Epithelial cell of proximal tubule (primary cell): ENCODE results near the gene PLBD2. TPM values are rescaled to one million over a fixed set of nuclear protein-coding genes. Genes with fewer than 3 reads are reported as not detected.

Source experiments
- DNase-seq: peaks from one replicate; pipeline ENCODE4 v3.0.0-alpha.2; 2011; ENCODE audit warnings: low read depth
- H3K4me3 ChIP-seq: 2 replicates; pipeline ENCODE4 v1.5.1; 2011; ENCODE audit warnings: low read depth, mild to moderate bottlenecking, low read length
- CTCF ChIP-seq: conservative IDR thresholded peaks from 2 replicates; pipeline ENCODE4 v1.5.1; 2012; ENCODE audit warnings: low read depth, mild to moderate bottlenecking, low read length
- total RNA-seq: library from RNA; depleted of rRNA; stranded (reverse); fragments of >200 nt; gene quantifications from 2 replicates; pipeline ENCODE4 v1.2.3, GENCODE V29; 2015

Gene PLBD2
- total RNA-seq, 1 donor from 2014 or later = 20.1 TPM

GRCh38 chr12:113407931-113408600 lies 49.7 kb downstream of the PLBD2 start:
- DNase-seq = no peak

DNA sequence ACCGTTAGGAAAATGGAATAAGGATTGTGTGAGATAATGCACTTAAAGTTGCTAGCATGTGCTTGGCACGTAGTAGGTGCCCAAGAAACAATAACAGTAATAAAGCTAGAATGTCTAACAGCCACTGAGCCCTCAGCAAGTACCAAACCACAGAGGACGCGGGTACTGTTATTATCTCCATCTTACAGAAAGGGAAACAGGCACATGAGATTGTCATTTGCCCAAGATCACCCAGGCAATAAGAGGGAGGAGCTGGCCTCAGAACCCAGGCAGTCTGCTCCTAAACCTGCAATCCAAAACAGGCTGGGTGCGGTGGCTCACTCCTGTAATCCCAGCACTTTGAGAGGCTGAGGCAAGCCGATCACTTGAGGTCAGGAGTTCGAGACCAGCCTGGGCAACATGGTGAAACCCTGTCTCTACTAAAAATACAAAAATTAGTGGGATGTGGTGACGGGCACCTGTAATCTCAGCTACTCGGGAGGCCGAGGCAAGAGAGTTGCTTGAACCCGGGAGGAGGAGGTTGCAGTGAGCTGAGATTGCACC lies 50.4 kb downstream of the PLBD2 start:
- no peak for TF ChIP-seq CTCF
- H3K4me3 ChIP-seq = no peak overlapping the region
- DNase-seq = no peak

More at GRCh38 chr12:113407931-113408600, 49.7 kb downstream of the PLBD2 start:
- no peak for TF ChIP-seq CTCF
- no peak overlapping the region for H3K4me3 ChIP-seq

DNA sequence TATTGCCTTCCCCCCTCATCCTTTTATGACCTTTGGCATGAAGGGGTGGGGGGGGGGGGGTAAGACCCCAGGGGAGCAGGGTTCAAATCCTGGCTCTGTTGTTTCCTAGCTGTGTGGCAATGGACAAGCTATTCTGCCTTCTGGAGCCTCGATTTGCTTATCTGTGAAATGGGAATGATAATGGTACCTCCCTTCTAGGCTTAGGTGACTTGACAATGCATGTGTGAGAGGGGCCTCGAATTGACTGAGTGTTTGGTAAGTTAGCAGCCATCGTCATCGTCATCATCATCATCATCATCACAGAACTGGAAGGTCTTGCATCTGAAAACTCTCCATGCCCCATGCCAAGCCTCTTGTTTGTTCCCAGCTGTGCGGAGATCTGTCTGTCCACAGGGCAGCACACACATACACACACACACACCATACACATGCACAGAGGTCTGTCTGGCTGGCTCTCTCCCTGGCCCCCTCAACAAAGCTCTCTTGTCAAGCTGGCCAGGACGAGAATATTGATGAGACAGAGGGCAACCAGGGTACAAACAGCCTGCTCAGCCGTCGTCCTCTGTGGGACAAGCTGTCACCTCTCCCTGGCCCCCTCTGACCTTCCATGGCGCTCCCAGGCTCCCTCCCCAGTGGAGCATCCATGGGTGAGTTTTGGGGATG lies 51.2 kb downstream of the PLBD2 start:
- no peak for TF ChIP-seq CTCF

DNA sequence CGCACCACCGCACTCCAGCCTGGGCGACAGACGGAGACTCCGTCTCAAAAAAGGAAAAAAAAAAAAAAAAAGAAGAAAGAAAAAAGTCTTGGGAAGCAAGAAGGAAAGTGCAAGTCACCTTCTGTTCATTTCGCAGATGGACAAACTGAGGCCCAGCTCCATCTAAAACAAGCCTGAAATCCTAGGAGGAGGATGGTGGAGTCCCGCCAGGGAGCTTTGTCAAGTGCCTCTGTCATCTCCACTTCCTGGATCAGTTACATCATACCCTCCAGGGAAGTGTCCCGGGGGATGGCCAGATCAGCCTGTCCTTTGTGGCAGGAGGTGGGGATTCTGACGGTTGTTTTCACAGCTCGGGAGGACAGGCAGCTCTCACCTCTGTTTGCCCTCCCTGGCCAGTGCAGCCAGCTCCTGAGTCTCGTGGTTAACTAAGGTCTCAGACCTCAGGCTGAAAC lies 55.1 kb downstream of the PLBD2 start:
- no peak for TF ChIP-seq CTCF
- DNase-seq = no peak
- H3K4me3 ChIP-seq = no peak overlapping the region

More for the DNA sequence above, 51.2 kb downstream of the PLBD2 start:
- DNase-seq = no peak
- H3K4me3 ChIP-seq = no peak overlapping the region

DNA sequence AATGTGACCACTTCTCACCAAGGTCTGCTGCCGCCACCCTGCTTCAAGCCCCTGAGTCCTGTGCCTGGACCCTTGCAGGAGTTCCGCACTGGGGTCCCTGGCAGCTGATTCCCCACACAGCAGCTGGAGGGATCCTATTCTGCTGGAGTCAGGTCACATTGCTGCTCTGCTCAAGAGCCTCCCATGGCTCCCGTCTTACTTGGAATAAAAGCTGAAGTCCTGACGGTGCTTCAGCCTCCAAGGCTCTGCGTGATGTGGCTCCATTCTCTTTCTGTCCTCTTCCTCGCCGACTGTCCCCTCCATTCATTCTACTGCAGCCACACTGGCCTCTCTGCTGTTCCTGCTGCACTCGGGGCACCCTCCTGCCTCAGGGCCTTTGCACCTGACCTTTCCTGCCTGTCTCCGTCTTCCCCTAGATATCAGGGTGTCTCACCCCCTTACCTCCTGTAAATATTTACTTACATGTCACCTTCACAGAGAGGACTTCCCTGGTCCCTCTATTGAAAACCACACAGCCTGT lies 56.2 kb downstream of the PLBD2 start:
- no peak for DNase-seq
- TF ChIP-seq CTCF = no peak
- H3K4me3 ChIP-seq = no peak overlapping the region

DNA sequence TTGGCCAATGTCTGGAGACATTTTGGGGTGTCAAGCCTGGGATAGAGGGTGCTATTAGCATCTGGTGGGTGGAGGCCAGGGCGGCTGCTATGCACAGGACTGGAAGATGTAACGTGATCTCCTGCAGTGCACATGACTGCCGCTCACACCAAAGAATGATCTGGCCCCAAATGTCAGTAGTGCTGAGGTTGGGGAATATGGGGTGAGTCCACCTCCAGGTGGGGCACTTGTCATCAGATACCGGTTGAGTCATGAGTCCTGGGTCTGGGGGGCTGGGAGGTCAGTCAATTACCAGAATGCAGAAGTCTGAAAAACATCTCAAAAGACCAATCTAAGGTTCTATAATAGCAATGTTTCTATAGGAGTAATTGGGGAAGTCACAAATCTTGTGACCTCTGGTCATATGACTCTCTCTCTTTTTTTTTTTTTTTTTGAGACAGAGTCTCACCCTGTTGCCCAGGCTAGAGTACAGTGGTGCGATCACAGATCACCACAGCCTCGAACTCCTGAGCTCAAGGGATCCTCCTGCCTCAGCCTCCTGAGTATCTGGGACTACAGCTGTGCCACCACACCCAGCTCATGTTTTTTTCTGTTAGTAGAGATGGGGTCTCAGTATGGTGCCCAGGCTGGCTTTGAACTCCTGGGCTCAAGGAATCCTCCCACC lies 57.8 kb downstream of the PLBD2 start:
- H3K4me3 ChIP-seq = no peak overlapping the region
- DNase-seq = no peak
- TF ChIP-seq CTCF = no peak
